Measurements from ENCODE around the gene YPEL1. TPM values are rescaled to one million over a fixed set of nuclear protein-coding genes. Genes with fewer than 3 reads are reported as not detected.
A peak's percentile ranks its signal among the peaks of the same experiment; 100 is the strongest.
"Not testable (repeated sequence)": the region's sequence is repeated elsewhere in the genome, so short reads cannot be mapped to it uniquely, and the experiment has no call there.

YPEL1 gene
- total and polyA plus RNA-seq, 8 donors = 2.0 to 7.2 (median 2.7) TPM

- H3K27me3 ChIP-seq = no peaks in the 10 kb centered on the region
- H3K36me3 ChIP-seq = no peaks in the 10 kb centered on the region
- no peak for TF ChIP-seq CTCF (IDR thresholded peaks at IDR 0.05)
- H3K27ac ChIP-seq = no peak overlapping the region
- H3K9me3 ChIP-seq = no peaks in the 10 kb centered on the region
- DNase-seq (no peak), FAIRE-seq (no peak), ATAC-seq (peak in 2 of 4 donors; percentile 12 to 38)
- H3K4me3 ChIP-seq = no peak overlapping the region
- intact Hi-C loops (cut with DNase I) = no loop called here
- no peaks in the 10 kb centered on the region for H3K4me1 ChIP-seq
- WGBS, 2 donors = 55 to 60% methylated on average over 5 of the region's 5 CpGs
Observed at GRCh38 chr22:21755851-21756284, 20.3 kb upstream of the YPEL1 start.

- no peak for TF ChIP-seq CTCF (IDR thresholded peaks at IDR 0.05)
- no peak for FAIRE-seq
- WGBS, 2 donors = 56 to 66% methylated on average over 7 of the region's 7 CpGs
- Histone ChIP-seq H3K4me1 (no peaks in the 10 kb centered on the region), H3K4me3 (no peak overlapping the region), H3K27ac (no peak overlapping the region), H3K9me3 (no peaks in the 10 kb centered on the region), H3K27me3 (no peaks in the 10 kb centered on the region), H3K36me3 (no peaks in the 10 kb centered on the region)
- no peak for DNase-seq
- peak in 2 of 4 donors; percentile 33 to 44 for ATAC-seq
- intact Hi-C loops (cut with DNase I) = no loop called here
Observed at GRCh38 chr22:21754523-21754922, 18.9 kb upstream of the YPEL1 start.

GRCh38 chr22:21753374-21754111, 17.9 kb upstream of the YPEL1 start:
- FAIRE-seq (no peak), DNase-seq (no peak), ATAC-seq (peak in 1 of 4 donors; percentile 21)
- Histone ChIP-seq H3K27ac (no peak overlapping the region), H3K4me1 (no peaks in the 10 kb centered on the region), H3K36me3 (no peaks in the 10 kb centered on the region), H3K27me3 (no peaks in the 10 kb centered on the region), H3K9me3 (no peaks in the 10 kb centered on the region), H3K4me3 (no peak overlapping the region)
- 68 to 74% methylated on average over 14 of the region's 14 CpGs for WGBS, 2 donors
- intact Hi-C loops (cut with DNase I) = no loop called here
- TF ChIP-seq CTCF (IDR thresholded peaks at IDR 0.05) = no peak

GRCh38 chr22:21752276-21752675, 16.7 kb upstream of the YPEL1 start:
- intact Hi-C loops (cut with DNase I) = no loop called here
- no peak for TF ChIP-seq CTCF (IDR thresholded peaks at IDR 0.05)
- Histone ChIP-seq H3K36me3 (no peaks in the 10 kb centered on the region), H3K4me3 (no peak overlapping the region), H3K27ac (no peak overlapping the region), H3K9me3 (no peaks in the 10 kb centered on the region), H3K27me3 (no peaks in the 10 kb centered on the region), H3K4me1 (no peaks in the 10 kb centered on the region)
- no peak for DNase-seq
- no peak for FAIRE-seq
- no peak for ATAC-seq
- WGBS, 2 donors = 94 to 96% methylated on average over 4 of the region's 4 CpGs

GRCh38 chr22:21745948-21746347, 10.4 kb upstream of the YPEL1 start:
- intact Hi-C loops (cut with DNase I) = no loop called here
- FAIRE-seq (no peak), ATAC-seq (no peak), DNase-seq (no peak)
- Histone ChIP-seq H3K27ac (no peak overlapping the region), H3K27me3 (no peaks in the 10 kb centered on the region), H3K4me3 (no peak overlapping the region), H3K36me3 (no peaks in the 10 kb centered on the region), H3K9me3 (no peaks in the 10 kb centered on the region), H3K4me1 (no peaks in the 10 kb centered on the region)
- no peak for TF ChIP-seq CTCF (IDR thresholded peaks at IDR 0.05)
- WGBS, 2 donors = 81 to 85% methylated on average over 8 of the region's 8 CpGs

- 92 to 97% methylated on average over 6 of the region's 6 CpGs for WGBS, 2 donors
- H3K4me1 ChIP-seq; H3K27me3 ChIP-seq; DNase-seq; intact Hi-C loops (cut with DNase I); H3K27ac ChIP-seq; FAIRE-seq; H3K36me3 ChIP-seq; H3K9me3 ChIP-seq; H3K4me3 ChIP-seq; ATAC-seq: not testable (repeated sequence)
Observed at GRCh38 chr22:21744917-21745316, 9.3 kb upstream of the YPEL1 start.
